Measurements from ENCODE around the gene KIF21B. TPM values are rescaled to one million over a fixed set of nuclear protein-coding genes. Genes with fewer than 3 reads are reported as not detected.

KIF21B gene, protein sequence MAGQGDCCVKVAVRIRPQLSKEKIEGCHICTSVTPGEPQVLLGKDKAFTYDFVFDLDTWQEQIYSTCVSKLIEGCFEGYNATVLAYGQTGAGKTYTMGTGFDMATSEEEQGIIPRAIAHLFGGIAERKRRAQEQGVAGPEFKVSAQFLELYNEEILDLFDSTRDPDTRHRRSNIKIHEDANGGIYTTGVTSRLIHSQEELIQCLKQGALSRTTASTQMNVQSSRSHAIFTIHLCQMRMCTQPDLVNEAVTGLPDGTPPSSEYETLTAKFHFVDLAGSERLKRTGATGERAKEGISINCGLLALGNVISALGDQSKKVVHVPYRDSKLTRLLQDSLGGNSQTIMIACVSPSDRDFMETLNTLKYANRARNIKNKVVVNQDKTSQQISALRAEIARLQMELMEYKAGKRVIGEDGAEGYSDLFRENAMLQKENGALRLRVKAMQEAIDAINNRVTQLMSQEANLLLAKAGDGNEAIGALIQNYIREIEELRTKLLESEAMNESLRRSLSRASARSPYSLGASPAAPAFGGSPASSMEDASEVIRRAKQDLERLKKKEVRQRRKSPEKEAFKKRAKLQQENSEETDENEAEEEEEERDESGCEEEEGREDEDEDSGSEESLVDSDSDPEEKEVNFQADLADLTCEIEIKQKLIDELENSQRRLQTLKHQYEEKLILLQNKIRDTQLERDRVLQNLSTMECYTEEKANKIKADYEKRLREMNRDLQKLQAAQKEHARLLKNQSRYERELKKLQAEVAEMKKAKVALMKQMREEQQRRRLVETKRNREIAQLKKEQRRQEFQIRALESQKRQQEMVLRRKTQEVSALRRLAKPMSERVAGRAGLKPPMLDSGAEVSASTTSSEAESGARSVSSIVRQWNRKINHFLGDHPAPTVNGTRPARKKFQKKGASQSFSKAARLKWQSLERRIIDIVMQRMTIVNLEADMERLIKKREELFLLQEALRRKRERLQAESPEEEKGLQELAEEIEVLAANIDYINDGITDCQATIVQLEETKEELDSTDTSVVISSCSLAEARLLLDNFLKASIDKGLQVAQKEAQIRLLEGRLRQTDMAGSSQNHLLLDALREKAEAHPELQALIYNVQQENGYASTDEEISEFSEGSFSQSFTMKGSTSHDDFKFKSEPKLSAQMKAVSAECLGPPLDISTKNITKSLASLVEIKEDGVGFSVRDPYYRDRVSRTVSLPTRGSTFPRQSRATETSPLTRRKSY (N-terminal part only)
- 2.0 TPM for polyA plus RNA-seq (2013, experiment 1 of 2; ENCODE audit: insufficient read length)
- polyA plus RNA-seq (2013, experiment 2 of 2; ENCODE audit: insufficient read length): 2.2 TPM

DNA sequence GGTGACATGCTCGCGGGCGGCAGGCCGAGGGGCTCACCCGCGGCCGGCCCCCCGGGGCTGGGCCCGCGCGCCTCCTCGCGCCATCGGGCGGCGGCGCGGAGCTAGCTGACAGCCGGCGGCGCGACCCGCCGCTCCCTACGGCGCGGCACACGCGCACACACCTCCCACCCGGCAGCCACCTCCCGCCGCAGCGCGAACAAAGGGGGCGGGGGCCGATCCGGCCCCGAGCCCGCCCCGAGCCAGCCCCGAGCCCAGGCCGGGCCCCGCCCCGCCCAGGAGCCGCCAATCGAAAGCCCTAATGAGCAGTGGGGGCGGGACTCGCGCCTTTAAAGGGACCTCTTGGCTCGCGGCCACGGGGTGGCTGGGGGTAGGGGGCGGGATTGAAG lies at the start of gene KIF21B:
Gene KIF21B (minus strand): TSS at position 198 of the 386 bp plus-strand sequence. CDS start 331 bp downstream, outside the sequence.
- peak; percentile 73 for DNase-seq

DNA sequence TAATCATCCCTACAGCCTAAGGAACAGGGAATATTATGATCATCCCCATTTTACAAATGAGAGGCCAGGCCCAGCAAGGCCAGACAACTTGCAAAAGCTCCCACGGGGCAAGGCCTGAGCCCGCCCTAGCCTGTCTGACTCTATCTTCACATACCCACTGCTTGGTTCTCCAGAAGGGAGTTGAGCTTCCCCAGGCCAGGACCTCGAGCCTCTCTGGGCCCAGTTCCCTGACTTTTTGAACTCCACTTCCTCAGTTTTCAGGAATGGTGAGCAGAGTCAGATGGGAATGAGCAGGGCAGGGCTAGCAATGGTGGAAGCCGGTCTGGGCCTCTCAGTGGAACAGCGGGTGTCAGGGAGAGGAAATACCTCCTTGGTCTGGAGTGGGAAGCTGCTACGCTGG lies 49.4 kb upstream of the KIF21B start:
- DNase-seq: no peak

DNA sequence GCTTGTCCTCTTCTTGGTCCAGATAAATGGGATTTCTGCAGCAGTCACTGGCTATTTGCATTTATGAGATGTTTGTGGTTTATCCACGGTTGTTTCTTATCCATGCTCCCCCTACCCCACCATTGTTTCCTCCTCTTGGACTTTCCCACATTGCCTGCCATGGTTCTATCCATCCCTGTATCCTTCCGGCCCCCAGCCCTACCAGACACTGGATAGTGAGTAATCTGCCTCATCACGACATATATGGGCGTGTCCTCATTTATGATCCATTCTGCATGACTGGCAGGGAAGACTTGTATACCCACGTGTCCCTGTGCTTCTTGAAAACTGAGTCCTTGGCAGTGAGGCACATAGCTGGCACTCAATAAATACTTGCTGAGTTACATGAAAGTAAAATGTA lies 48.6 kb upstream of the KIF21B start:
- DNase-seq: no peak

DNA sequence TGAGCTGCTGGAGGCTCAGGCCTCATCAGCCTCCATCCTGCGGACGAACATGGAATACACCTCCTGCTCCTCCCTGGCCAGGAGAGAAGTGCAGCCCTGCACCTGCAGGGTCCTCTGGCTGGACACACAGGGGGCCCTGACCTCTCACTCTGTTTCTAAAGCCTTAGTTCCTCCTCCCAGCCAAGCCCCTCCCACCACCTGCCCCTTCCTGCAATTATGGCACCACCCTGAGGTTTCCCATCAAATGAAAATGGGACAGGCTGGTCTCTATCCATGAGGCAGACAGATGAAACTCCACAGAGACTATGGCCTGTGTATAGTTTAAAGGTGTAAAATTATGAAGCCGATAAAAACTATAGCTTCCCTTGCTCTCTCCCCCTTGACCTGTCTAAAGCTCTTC lies 46.1 kb upstream of the KIF21B start:
- no peak for DNase-seq

DNA sequence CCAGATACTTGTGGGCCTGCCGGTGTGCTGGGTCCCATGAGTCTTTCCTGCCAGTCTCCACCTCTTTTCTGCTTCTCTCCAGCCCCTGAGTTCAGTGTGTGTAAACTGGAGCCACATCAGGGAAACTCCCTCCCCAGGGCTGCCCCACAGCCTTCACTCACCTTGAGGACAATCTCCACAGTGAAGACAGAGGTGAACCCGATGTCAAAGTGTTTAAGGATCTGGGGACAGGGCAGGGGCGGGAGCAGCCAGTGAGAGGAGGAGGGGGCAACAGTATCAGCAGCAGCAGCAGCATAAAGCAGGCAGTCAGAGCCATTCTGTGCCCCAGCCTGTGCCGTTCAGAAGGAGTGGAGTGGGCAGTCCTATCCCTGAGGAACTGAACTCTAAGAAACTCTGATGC lies 45.5 kb upstream of the KIF21B start:
- DNase-seq: no peak

DNA sequence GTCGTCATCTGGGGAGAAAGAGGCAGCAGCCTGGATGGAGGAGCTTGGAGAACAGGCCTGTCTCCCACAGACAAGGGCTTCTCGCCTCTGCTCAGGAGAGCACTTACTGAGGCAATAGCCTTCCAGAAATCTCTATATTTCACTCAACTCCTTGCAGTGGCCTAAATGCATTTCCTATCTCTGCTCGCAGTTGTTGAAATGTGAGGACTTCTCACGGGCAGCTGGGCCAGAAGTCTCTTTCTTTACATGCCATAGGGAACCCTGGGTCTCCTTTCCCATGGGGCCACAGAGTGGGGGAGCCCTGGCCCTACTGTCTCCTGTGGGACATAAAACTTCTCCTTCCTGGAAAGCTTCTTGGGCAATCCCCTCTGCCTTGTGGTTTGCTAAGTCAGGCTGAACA lies 43.5 kb upstream of the KIF21B start:
- no peak for DNase-seq

DNA sequence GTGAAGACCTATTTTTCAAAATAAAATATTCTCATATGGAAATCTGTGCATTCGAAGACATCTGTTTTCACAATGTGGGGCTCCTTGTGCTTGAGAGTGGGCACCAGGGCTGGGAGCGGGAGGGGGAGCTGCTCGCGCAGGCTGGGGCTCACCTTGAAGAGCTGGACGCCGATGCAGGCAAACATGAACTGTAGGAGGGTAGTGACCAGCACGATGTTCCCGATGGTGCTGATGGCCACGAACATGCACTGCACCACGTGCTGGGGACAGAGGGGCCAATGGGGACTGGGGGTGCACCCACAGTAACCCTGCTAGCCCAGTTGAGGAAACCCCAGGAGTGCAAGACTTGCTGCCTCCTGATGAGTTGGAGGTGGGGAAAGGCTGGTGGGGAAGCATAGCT lies 42.2 kb upstream of the KIF21B start:
- no peak for DNase-seq

DNA sequence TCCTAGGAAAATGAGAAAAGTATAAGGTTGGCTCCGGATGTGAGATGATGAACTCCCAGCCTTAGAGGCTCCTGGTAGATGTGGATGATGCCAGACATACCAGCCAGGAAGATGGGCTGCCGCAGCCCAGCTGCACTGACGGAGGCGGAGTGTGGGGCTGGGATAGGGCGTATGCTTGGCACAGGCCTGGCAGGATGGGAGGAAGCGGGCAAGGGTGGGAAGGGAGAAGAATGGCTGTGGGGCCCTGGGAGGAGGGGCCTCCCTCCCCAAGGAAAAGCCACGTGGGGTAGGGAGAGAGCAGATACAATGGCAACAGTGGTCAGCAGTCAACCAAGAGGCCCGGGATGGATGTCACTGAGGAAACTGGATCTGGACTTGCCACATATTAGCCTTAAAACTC lies 41.3 kb upstream of the KIF21B start:
- no peak for DNase-seq

DNA sequence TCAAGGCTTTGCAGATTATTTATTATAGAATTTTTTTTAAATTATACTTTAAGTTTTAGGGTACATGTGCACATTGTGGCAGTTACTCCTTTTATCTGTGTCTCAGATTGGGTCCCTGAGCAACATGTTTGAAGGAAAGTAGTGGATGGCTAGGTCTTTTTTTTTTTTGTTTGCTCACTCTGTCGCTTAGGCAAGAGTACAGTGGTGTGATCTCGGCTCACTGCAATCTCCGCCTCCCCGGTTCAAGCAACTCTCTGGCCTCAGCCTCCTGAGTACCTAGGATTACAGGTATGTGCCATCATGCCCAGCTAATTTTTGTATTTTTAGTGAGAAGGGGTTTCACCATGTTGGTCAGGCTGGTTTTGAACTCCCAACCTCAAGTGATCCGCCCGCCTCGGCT lies 39.6 kb upstream of the KIF21B start:
- DNase-seq: no peak

DNA sequence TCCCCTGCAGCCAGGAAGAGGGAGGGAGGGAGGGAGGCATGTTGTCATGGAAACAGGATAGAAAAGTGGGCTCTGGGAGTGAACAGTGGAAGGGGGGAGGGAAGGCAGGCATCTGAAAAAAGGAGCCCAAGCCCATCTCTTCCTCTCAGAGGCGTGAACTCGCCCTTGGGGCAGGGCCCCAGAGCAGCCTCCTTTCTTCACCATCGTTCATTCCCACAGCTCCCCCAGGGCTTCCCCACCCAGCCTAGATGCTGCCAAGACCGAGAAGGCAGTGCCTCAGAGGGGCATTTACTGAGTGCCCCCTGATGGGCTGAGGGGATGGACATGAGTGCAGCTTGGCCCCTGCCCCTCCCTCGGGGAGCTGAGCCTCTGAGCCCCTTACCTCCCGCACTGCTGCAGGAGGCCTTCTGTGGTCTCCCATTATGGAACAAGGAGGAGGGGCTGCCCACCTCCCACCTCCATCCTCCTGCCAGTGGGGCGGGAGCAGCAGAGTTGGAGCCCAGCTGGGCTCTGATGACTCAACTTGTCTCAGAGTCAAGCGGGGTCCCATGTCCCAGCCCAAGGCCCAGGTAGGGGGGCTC lies 39.1 kb upstream of the KIF21B start:
- no peak for DNase-seq

DNA sequence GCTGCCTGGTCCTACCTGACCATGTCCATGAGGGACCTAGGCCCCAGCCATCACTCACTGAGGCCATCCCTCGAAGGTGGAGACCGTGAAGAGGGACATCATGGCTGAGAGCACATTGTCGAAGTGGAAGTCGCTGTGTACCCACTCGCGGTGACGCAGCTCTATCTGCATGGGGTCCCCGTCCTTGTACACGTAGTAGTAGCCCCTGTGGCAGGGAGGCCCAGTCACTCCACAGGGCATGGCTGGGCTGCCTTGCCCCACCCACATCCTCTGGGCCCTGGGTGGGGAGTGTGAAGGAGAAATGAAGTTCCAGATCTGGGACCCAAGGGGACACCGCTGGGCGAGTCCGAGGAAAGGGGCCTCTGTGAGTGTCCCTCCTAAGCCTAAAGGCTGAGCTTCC lies 38.4 kb upstream of the KIF21B start:
- no peak for DNase-seq

DNA sequence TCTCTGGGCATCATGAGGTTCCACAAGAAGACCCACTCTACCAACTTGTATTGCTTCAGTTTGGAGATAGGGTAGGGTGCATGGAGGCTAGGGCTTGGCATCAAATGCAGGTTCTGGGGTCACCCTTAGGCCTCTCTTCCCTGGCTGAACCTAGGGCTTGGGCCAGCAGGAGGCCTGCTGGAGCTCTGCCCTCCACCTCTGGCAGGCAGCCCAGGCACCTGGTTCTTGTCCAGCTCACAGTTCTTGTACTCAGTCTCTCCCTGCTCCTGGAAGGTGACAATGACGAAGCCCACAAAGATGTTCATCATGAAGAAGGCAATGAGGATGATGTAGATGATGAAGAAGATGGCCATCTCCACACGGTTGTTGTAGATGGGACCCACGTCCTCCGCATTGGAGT lies 37.5 kb upstream of the KIF21B start:
- DNase-seq: no peak

DNA sequence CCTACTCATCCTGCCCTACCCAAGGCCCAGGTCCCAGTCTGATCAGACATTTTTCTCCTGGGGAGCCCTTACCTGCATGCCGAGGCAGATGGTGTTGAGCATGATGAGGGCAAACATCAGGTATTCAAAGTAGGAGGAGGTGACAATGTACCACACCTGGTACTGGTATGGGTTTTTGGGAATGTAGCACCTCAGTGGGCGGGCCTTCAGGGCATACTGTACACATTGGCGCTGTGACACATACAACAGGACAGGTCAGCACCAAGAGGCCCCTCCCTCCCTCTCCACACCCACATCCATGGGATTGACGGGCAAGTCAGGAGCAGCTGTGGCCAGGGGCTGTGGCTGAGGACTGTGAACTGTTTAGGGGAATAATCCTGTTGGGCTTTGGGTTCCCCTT lies 37.1 kb upstream of the KIF21B start:
- no peak for DNase-seq

DNA sequence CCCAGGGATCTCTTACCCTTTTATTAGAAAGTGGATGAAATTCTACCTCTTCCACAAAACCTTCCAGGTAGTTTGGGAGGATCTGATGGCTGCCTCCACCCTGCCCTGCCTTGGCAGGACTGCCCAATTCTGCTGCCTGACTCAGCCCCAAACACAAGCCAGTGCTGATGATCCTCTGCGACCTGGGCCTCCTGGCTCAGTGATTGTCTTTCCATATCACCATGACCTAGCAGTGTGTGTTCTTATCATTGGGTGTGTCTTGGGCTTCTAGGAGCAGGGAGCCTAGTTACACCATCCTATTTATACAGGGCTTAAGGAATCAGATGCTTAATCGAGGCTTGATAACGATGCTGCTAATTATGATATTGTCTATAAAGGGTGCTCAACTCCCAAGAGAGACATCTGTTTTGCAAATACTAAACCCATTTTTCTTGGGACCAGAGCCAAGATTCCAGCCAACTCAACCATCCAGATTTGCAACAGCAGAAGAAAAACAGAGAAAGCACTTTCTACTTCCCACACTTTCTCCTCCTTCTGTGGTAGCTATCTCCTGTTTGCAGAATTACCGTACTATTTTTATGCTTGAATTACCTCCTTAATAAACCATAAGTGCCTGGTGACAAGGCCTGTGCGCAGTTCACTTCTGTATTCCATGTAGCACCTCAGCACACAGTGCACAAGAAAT lies 36.5 kb upstream of the KIF21B start:
- no peak for DNase-seq

DNA sequence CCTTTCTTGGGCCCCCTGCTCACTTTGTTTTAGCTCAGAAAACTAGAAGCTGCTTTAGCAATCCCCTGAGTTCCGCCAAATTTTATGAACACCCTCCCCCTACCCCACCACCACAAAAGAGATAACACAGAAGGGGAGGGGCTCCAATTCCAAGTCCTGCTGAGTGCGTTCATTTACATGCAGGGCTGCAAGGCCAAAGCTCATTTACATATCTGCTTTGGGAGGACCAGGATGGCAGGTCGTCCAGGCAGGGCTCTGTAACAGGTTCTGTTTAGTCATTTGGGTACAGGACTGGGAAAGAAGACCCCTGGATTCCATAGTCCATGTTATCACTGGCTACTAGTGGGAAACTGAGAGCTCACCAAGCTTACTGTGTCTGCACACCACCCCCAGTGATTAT lies 35.9 kb upstream of the KIF21B start:
- DNase-seq: no peak

DNA sequence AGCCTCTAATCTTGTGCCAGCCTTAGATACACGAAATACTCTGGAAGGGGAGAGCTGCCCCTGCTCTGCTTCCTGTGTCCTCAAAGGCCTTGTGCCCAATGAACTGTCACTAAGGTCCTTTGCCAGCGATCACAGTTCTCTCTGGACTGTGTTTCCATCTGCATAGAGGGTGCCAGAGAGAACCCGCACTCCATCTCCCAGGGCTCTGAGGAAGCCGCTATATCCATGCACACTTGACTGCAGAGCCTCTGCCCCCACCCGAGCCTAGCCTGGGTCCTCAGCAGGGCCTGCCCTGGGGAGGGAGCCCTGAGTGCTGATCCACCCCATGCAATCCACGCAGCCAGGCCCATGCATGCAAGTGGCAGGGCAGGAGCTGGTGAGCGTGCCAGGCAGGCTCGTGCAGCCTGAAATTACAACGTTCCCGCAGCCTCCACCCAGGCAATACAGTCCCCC lies 30.6 kb upstream of the KIF21B start:
- no peak for DNase-seq

DNA sequence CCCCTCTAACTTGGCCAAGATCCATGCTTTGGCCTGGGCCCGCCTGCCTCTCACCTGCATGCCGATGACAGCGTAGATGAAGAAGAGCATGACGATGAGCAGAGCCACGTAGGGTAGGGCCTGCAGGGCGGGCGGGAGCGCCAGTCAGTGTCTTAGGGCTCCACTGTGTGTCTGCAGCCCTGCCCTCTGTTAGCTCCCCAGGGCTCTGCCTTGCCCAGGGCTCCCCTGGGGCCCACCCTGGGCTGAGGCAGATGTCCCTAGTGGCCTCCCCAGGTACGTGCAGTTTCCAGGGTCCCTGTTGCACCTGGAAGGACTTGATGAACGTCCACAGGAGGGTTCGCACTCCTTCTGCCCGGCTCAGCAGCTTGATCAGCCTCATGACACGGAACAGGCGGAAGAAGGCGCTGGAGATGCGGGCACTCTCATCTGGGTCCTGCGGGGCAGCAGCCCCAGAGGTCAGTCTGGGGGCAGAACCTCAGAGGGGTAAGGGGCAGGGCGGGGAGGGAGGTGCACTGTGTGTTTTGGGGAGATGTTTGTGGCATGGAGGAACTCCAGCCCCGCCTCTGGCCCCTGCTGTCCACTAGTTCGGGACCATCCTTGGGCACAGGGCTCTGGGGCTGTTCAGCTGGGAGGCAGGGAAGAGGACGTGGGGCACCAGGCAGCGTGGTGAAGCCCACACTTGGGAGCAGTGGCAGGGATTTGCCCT lies 29.8 kb upstream of the KIF21B start:
- no peak for DNase-seq

DNA sequence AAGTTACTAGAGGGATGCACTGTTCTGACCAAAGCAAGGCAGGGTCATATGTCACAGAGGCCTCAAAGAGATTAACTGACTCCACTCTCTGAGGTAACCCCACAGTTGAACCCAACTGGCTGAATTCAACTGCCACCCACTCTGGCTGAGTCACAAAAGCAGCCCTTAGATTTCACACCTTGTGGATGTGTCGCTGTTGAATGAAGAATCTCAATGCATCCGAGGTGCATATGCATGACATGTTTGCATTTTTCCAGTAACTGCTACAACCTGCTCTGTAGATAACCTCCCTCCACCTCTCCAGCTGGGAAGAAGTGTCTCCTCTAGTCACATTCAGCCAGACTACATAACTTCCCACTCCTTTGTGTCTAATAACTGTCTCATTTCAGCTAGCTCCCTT lies 27.9 kb upstream of the KIF21B start:
- no peak for DNase-seq

DNA sequence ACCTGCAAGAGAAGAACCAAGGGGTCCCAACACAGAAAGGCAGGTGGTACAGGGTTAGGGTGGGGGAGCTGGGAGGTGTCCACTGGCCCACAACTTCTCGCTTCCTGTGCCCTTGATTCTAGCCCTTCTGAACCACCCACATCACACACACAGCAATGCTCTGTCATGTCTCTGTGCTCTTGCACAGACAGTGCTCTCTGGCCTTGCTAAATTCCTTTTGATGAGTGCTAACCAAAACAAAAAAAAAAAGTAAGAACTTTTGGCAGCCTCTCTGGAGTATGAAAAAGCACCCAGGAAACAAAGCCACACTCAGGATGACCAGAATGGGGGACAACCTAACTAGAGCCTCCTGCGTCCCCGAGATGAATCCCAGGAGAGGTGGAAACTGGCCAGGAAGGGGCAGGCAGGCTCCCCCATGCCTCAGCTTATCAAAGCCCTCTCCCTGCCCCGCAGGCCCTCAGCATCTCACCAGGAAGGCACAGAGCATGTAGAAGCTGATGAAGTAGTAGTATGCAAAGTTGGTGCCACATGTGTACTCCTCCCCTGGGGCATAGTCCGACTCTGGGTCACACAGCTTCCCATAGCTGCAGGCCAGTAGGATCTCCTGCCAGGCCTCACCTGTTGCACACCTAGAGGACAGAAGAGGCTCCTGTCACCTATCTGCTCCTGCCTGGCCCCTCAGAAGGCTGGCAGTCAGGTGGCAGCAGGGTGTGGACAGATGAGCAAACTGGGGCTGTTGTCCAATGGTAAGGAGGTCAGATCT lies 27.2 kb upstream of the KIF21B start:
- DNase-seq: no peak

DNA sequence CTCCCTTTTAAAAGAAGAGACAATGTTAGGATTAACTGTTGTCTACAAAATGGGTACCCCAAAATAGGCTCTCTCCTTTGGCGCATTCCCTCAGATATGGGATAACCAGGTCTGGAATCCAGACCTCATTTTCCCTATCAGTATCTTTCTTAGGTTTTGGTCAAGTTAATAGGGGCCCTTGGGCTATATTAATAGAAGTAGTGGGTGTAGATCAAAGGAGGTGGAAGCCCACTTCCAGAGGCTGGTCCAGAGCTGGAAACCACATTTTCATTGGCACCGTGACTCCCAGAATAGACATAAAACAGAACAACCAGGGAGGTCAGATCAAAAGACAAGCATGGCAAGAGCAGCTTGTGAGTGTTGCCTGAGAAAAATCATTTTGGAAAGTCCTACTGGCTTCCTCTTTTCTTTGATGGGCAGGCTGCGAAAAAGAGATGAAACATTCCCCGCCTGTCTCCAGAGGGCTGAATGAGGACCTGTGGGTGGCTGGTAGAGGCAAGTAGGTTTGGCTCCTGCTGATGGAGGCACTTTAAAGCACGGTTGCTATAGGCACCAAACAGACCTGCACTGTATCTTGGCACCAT lies 25.8 kb upstream of the KIF21B start:
- DNase-seq: no peak

Data from fibroblast of skin of abdomen (primary cell).